Progenitor cell of endocrine pancreas (in vitro differentiated cells): ENCODE measurements around the gene DGKI. TPM values are rescaled to one million over a fixed set of nuclear protein-coding genes. Genes with fewer than 3 reads are reported as not detected.

Experiments used
- DNase-seq: peaks from one replicate; pipeline ENCODE4 v3.0.0; 2021; ENCODE audit warnings: low spot score; ENCODE audit not compliant: unreplicated experiment
- H3K27ac Mint-ChIP-seq: 2 replicates; pipeline ENCODE4 v1.8.0; 2021; ENCODE audit warnings: mild to moderate bottlenecking, moderate library complexity, mixed read lengths
- H3K27me3 Mint-ChIP-seq: 2 replicates; pipeline ENCODE4 v1.8.0; 2021; ENCODE audit warnings: mixed read lengths
- H3K36me3 Mint-ChIP-seq: 2 replicates; pipeline ENCODE4 v1.8.0; 2022; ENCODE audit warnings: mixed read lengths; ENCODE audit not compliant: insufficient read depth
- H3K4me1 Mint-ChIP-seq: 2 replicates; pipeline ENCODE4 v1.8.0; 2021; ENCODE audit warnings: low read depth, mixed read lengths
- H3K4me3 Mint-ChIP-seq: 2 replicates; pipeline ENCODE4 v1.8.0; 2021; ENCODE audit warnings: low read depth, mild to moderate bottlenecking, moderate library complexity, mixed read lengths
- H3K9me3 Mint-ChIP-seq: 2 replicates; pipeline ENCODE4 v1.8.0; 2021; ENCODE audit warnings: low read depth, mixed read lengths
- total RNA-seq: library from RNA; stranded (reverse); gene quantifications from 2 replicates; pipeline ENCODE4 v1.2.1, GENCODE V29; 2021
- TF ChIP-seq, protein P1 (sequence below): fragments of 200-600 bp; sonication (generic); IDR thresholded peaks from one replicate; pipeline ENCODE4 v1.5.0; 2021; ENCODE audit warnings: antibody characterized with exemption, mild to moderate bottlenecking; ENCODE audit not compliant: unreplicated experiment

DGKI gene
- total RNA-seq, 1 donor from 2014 or later: 0.41 TPM

DNA sequence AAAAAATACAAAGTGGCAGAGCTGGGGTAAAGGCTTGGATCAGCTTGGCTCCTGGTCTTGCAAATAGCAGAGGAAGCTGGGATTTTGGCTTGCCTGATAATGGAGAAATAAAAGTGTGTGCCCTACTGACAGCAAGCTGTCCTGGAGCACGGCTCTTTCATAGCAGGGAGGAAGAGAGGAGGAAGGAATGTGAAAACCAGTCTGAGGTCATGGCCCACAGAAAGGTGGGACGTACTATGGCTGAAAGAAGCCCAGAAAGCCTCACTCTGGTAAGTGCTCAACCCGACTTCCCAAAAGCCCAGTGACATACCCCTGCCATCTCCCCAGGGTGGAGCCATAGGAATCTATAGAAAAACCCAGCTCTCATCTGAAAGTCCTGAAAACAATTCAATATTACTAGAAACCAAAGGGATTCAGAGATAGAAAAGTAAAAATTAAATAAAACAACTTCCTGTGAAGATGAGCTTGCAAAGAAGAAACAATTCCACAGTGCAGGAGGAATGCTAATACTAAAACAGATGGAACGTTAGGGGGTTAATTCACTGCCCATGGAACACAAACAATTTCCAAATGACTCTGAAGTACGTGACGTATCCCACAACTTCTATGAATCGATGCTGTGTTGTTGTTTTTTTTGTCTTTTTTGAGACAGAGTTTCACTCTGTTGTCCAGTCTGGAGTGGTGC lies 256.6 kb downstream of the DGKI start:
- H3K4me3 Mint-ChIP-seq: no peak overlapping the region

DNA sequence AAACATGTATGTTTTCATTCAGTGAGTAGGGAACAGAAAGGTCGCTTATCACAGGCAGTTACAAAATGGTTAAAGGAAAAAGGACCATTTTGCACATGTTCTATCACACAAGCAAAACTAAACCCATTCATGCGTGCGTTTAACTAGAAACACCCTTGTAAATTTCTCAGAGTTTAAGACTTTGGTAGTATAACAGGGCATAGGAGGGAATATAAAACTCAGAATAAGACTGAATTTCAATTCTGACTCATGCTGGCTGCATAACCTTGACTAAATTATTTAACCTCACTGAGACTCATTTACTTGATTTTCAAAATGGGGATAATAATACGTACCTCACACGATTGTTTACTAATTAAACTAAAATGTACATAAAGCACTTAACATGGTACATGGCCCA lies 259.4 kb downstream of the DGKI start:
- H3K27ac Mint-ChIP-seq: no peak overlapping the region
- no peaks in the 10 kb centered on the region for H3K9me3 Mint-ChIP-seq
- no peak for DNase-seq
- H3K4me1 Mint-ChIP-seq: no peaks in the 10 kb centered on the region
- no peak overlapping the region for H3K4me3 Mint-ChIP-seq
- no peaks in the 10 kb centered on the region for H3K36me3 Mint-ChIP-seq
- TF ChIP-seq, protein P1, sequence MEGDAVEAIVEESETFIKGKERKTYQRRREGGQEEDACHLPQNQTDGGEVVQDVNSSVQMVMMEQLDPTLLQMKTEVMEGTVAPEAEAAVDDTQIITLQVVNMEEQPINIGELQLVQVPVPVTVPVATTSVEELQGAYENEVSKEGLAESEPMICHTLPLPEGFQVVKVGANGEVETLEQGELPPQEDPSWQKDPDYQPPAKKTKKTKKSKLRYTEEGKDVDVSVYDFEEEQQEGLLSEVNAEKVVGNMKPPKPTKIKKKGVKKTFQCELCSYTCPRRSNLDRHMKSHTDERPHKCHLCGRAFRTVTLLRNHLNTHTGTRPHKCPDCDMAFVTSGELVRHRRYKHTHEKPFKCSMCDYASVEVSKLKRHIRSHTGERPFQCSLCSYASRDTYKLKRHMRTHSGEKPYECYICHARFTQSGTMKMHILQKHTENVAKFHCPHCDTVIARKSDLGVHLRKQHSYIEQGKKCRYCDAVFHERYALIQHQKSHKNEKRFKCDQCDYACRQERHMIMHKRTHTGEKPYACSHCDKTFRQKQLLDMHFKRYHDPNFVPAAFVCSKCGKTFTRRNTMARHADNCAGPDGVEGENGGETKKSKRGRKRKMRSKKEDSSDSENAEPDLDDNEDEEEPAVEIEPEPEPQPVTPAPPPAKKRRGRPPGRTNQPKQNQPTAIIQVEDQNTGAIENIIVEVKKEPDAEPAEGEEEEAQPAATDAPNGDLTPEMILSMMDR: no peak
- peaks cover 3% of the 10 kb centered on the region for H3K27me3 Mint-ChIP-seq

More for the DNA sequence above, 256.6 kb downstream of the DGKI start:
- Mint-ChIP-seq H3K27me3 (peaks cover 3% of the 10 kb centered on the region), H3K27ac (no peak overlapping the region), H3K36me3 (no peaks in the 10 kb centered on the region), H3K4me1 (no peaks in the 10 kb centered on the region), H3K9me3 (no peaks in the 10 kb centered on the region)
- DNase-seq: no peak
- TF ChIP-seq, protein P1: no peak

DNA sequence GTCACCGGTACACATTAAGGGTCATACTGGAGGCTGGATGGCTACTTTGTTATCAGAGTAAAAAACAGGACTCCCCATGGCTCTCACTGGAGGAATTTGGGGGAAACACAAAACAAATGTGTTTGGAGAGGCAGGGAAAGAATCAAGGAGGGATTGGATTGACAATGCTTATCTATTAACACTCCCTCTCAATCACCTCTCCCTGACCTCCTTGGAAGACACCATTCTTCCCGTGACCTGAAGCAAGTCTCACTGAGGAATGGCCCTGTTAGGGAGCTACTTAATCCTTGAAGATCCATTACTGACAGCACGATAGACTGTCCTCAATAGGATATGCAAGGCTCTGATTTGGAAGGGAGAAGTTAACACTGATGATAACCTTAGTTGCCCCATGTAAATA lies 261.2 kb downstream of the DGKI start:
- no peak overlapping the region for H3K4me3 Mint-ChIP-seq
- H3K27ac Mint-ChIP-seq: no peak overlapping the region
- H3K9me3 Mint-ChIP-seq: no peaks in the 10 kb centered on the region
- no peaks in the 10 kb centered on the region for H3K36me3 Mint-ChIP-seq
- H3K27me3 Mint-ChIP-seq: peaks cover 3% of the 10 kb centered on the region
- TF ChIP-seq, protein P1: no peak
- DNase-seq: no peak
- H3K4me1 Mint-ChIP-seq: no peaks in the 10 kb centered on the region

DNA sequence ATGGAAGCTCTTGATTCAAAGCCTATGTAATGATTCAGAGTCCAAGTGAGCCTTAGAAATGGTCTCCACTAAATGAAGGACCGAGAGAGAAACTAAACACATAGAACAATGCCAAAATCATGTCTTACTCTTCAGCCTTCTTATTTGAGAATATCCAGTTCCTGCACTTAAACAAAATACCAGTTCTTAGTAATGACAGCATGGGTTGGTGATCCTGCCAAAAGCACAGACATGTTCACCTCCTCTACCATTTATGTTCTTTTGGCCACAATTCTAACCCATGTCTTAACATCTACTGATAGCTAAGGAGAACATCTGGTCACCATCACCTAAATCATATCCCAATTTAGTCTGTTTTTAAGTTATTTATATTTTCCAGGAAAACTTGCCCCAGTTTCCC lies 263.6 kb downstream of the DGKI start:
- H3K4me1 Mint-ChIP-seq: no peaks in the 10 kb centered on the region
- TF ChIP-seq, protein P1: no peak
- DNase-seq: no peak
- H3K27ac Mint-ChIP-seq: no peak overlapping the region
- no peaks in the 10 kb centered on the region for H3K9me3 Mint-ChIP-seq
- no peak overlapping the region for H3K4me3 Mint-ChIP-seq
- no peaks in the 10 kb centered on the region for H3K36me3 Mint-ChIP-seq
- no peaks in the 10 kb centered on the region for H3K27me3 Mint-ChIP-seq

DNA sequence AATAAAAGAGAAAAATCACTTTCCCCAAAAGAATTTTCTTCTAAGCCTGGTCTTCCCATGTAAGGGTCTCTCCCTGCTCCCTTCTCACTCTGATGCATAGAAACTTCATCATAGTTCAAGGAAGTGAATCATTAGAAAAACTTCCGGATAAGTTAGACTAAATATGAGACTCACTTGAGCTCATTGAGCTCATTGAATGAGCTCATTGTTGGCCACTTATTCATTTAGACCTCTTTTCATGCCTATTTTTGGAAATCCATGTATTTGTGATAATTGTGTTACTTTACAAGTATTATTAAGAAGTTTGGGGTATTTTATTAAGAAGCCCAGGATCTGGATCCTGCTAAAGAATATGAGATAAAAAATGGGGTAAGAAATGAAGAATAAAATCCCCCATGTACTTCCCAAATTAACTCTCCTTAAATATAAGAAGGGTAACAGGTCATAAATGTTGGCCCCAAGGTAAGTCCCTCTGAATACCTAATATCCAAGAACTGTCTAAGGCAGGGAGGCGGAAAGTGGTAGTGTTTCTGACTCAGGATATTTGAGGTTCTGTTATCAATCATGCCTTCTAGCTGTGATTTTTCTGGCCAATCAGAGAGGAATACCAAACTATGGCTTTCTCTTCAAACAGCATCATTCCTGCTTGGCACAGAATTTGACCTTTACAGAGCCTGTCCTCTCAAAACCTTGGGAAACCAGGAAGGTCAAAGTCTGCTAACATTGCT lies 266.7 kb downstream of the DGKI start:
- H3K4me3 Mint-ChIP-seq: no peak overlapping the region
- H3K27me3 Mint-ChIP-seq: no peaks in the 10 kb centered on the region
- TF ChIP-seq, protein P1: no peak
- H3K36me3 Mint-ChIP-seq: no peaks in the 10 kb centered on the region
- DNase-seq: no peak
- H3K9me3 Mint-ChIP-seq: no peaks in the 10 kb centered on the region
- H3K27ac Mint-ChIP-seq: no peak overlapping the region
- H3K4me1 Mint-ChIP-seq: no peaks in the 10 kb centered on the region
